Chondrocyte (in vitro differentiated cells): Measurements from ENCODE around the gene ANKRD31. TPM values are rescaled to one million over a fixed set of nuclear protein-coding genes. Genes with fewer than 3 reads are reported as not detected.
"Not testable (repeated sequence)": the region's sequence is repeated elsewhere in the genome, so short reads cannot be mapped to it uniquely, and the experiment has no call there.

Source experiments
- DNase-seq: peaks from one replicate; pipeline ENCODE4 v3.0.0; 2021; ENCODE audit warnings: mixed read lengths, low spot score
- H3K27ac Mint-ChIP-seq: one replicate; pipeline ENCODE4 v1.8.0; 2021; ENCODE audit warnings: mild to moderate bottlenecking, moderate library complexity, mixed read lengths; ENCODE audit not compliant: unreplicated experiment
- H3K27me3 Mint-ChIP-seq: 2 replicates; pipeline ENCODE4 v1.8.0; 2021; ENCODE audit warnings: low read depth, mixed read lengths
- H3K36me3 Mint-ChIP-seq: 2 replicates; pipeline ENCODE4 v1.8.0; 2021; ENCODE audit warnings: low read depth, mixed read lengths
- H3K4me1 Mint-ChIP-seq: 2 replicates; pipeline ENCODE4 v1.8.0; 2021; ENCODE audit warnings: low read depth, mild to moderate bottlenecking, mixed read lengths
- H3K4me3 Mint-ChIP-seq: one replicate; pipeline ENCODE4 v1.8.0; 2021; ENCODE audit warnings: mild to moderate bottlenecking, moderate library complexity, mixed read lengths; ENCODE audit not compliant: unreplicated experiment
- H3K9me3 Mint-ChIP-seq: 2 replicates; pipeline ENCODE4 v1.8.0; 2021; ENCODE audit warnings: low read depth, mixed read lengths
- total RNA-seq: library from RNA; stranded (reverse); gene quantifications from 3 replicates; pipeline ENCODE4 v1.2.1, GENCODE V29; 2021
- TF ChIP-seq, protein P1 (sequence below): fragments of 200-600 bp; sonication (generic); IDR thresholded peaks from 2 replicates; pipeline ENCODE4 v1.5.0; 2021; ENCODE audit warnings: antibody characterized with exemption, mild to moderate bottlenecking, moderate library complexity

ANKRD31 gene
- total RNA-seq, 1 donor from 2014 or later, result 0.10 TPM

DNA sequence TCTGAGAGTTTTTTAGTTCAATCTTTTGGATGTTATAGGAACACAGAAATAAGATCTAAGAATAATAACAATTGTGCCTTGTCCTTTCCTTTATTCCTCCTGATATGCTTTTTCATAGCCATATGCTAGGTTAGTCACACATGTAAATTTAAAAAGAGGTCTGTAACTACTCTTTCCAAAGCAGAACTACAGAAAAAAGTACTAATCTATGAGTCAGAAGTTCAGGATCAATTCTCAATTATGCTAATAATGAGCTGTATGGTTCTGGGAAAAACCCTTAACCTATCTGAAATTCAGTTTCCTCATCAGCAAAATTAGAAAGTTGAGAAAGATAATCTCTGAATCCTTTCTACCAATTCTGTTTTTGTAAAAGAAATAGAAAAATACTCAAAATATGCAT lies 44.4 kb downstream of the ANKRD31 start:
- TF ChIP-seq, protein P1, sequence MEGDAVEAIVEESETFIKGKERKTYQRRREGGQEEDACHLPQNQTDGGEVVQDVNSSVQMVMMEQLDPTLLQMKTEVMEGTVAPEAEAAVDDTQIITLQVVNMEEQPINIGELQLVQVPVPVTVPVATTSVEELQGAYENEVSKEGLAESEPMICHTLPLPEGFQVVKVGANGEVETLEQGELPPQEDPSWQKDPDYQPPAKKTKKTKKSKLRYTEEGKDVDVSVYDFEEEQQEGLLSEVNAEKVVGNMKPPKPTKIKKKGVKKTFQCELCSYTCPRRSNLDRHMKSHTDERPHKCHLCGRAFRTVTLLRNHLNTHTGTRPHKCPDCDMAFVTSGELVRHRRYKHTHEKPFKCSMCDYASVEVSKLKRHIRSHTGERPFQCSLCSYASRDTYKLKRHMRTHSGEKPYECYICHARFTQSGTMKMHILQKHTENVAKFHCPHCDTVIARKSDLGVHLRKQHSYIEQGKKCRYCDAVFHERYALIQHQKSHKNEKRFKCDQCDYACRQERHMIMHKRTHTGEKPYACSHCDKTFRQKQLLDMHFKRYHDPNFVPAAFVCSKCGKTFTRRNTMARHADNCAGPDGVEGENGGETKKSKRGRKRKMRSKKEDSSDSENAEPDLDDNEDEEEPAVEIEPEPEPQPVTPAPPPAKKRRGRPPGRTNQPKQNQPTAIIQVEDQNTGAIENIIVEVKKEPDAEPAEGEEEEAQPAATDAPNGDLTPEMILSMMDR, result no peak
- Mint-ChIP-seq H3K9me3 (no peaks in the 10 kb centered on the region), H3K27ac (no peak overlapping the region), H3K27me3 (peaks cover 12% of the 10 kb centered on the region), H3K4me1 (no peaks in the 10 kb centered on the region), H3K4me3 (no peak overlapping the region), H3K36me3 (no peaks in the 10 kb centered on the region)
- no peak for DNase-seq

DNA sequence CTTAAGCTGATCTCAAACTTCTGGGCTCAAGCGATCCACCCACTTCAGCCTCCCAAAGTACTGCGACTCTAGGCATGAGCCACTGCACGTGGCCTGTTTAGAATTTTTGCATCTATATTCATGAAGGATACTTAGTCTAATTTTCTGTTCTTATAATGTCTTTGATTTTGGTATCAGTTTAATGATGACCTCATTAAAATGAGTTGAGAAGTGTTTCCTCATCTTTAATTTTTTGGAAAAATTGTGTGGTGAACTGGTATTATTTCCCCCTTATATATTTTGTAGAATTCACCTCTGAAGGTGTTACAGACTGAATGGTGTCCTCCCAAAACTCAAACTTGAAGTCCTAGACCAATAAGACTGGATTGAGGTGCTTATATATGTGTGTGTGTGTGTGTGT lies 46.5 kb downstream of the ANKRD31 start:
- Mint-ChIP-seq H3K4me3 (no peak overlapping the region), H3K36me3 (no peaks in the 10 kb centered on the region), H3K4me1 (no peaks in the 10 kb centered on the region), H3K9me3 (no peaks in the 10 kb centered on the region), H3K27ac (no peak overlapping the region), H3K27me3 (peaks cover 12% of the 10 kb centered on the region)
- DNase-seq, result no peak
- TF ChIP-seq, protein P1, result no peak

DNA sequence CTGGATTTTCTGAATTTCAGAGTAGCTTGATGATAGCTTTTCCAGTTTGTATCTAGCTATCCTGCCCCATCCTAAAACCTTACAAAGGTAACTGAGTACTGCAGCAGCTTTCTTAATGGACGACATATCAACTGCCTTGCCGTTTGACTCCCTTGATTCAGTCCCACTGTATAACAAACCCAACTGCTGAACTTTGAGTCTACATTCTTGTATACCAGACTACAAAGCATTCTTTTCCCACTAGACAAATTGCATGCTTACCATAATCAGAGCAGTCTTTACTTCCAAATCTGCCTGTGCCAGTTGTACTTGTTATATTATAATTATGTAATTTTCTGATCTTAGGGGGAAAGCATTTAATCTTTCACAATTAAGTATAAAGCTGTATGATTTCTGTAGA lies 47.3 kb downstream of the ANKRD31 start:
- Mint-ChIP-seq H3K36me3 (peaks cover 2% of the 10 kb centered on the region), H3K27ac (no peak overlapping the region), H3K27me3 (peaks cover 14% of the 10 kb centered on the region), H3K4me1 (no peaks in the 10 kb centered on the region), H3K9me3 (peaks cover 6% of the 10 kb centered on the region), H3K4me3 (no peak overlapping the region)
- no peak for DNase-seq
- TF ChIP-seq, protein P1, result no peak

DNA sequence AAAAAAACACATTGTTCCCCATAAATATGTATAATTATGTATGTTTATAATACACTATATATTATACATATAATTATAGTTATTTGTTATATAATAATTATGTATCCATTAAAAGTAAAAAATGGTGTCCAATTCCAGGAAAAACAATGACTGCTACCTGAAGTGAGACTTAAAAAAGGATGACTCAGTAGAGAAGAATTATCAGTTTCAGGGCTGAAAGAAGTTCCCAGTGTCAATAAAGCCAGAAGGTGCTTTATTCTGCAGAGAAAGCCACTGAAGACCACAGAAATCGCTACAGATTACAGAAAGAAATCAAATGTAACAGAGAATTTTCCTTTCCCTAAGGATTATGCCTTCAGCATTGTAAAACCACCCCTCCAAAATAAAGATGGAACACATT lies 50.9 kb downstream of the ANKRD31 start:
- Mint-ChIP-seq H3K4me3 (no peak overlapping the region), H3K27ac (no peak overlapping the region), H3K27me3 (peaks cover 15% of the 10 kb centered on the region), H3K36me3 (peaks cover 2% of the 10 kb centered on the region), H3K9me3 (peaks cover 18% of the 10 kb centered on the region), H3K4me1 (no peaks in the 10 kb centered on the region)
- TF ChIP-seq, protein P1, result no peak
- no peak for DNase-seq

DNA sequence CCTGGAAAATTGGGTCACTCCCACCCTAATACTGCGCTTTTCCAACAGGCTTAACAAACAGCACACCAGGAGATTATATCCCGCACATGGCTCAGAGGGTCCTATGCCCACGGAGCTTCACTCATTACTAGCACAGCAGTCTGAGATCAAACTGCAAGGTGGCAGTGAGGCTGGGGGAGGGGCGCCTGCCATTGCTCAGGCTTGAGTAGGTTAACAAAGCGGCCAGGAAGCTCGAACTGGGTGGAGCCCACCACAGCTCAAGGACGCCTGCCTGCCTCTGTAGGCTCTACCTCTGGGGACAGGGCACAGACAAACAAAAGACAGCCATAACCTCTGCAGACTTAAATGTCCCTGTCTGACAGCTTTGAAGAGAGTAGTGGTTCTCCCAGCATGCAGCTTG lies 60.7 kb downstream of the ANKRD31 start:
- DNase-seq, H3K36me3 Mint-ChIP-seq, H3K4me3 Mint-ChIP-seq, H3K27ac Mint-ChIP-seq, H3K27me3 Mint-ChIP-seq, H3K4me1 Mint-ChIP-seq: not testable (repeated sequence)
- peaks cover 36% of the 10 kb centered on the region for H3K9me3 Mint-ChIP-seq

DNA sequence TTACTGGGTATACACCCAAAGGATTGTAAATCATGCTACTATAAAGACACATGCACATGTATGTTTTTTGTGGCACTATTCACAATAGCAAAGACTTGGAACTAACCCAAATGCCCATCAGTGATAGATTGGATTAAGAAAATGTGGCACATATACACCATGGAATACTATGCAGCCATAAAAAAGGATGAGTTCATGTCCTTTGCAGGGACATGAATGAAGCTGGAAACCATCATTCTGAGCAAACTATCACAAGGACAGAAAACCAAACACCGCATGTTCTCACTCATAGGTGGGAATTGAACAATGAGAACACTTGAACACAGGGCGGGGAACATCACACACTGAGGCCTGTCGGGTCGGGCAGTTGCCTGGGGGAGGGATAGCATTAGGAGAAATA lies 61.8 kb downstream of the ANKRD31 start:
- not testable (repeated sequence) for H3K36me3 Mint-ChIP-seq, H3K27me3 Mint-ChIP-seq, H3K4me1 Mint-ChIP-seq, DNase-seq, H3K27ac Mint-ChIP-seq, H3K4me3 Mint-ChIP-seq
- H3K9me3 Mint-ChIP-seq, result peaks cover 36% of the 10 kb centered on the region
